K562 treated with DMSO at 1 percent for 4 hours (cell line): ENCODE measurements around the gene MELK. TPM values are rescaled to one million over a fixed set of nuclear protein-coding genes. Genes with fewer than 3 reads are reported as not detected.

Experiments
- total RNA-seq: library from RNA; unstranded; fragments of 300-600 nt; gene quantifications from 2 replicates; pipeline ENCODE4 v1.2.3, GENCODE V29; 2022; ENCODE audit not compliant: insufficient read depth

Gene MELK
- total RNA-seq = 21.3 and 21.5 TPM in 2 replicates

DNA sequence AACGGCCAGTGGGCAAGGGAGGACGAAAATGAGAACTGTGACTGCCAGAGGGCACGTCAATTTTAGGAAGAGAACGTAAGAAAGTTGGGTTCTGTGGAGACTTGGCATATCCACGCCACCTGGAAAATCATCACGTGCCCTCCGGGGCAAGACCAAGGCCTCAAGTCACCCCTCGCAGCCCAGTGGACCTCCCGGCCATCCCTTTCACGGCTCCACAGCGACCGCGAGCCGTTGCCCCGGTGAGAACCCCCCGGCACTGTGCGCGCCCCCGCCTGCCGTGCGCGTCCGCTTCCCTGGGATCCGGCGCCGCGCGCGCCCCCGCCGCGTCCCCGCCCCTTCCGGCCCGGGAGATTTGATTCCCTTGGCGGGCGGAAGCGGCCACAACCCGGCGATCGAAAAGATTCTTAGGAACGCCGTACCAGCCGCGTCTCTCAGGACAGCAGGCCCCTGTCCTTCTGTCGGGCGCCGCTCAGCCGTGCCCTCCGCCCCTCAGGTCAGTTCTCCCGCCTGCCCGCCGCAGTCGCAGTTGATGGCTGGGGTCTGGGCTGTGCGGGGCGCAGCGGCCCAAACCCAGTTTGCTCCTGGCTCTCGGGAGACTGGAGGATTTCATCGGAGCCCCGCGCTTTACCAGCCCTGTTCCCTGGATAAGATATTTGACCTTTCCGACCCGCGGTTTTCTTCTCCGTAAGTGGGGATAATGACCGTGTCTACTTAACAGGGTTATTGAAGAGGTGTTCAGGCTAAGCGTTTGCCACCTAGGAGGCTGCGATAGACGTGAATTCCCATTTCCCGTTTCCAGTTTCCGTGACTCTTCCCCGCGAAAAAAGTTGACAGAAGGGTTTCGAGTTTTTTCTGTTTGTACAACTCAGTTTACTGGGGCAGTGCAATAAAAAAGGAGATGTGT lies at the start of gene MELK:
MELK (plus strand) TSS at position 381 of the 904 bp plus-strand sequence. CDS start 8,787 bp downstream, outside the sequence.

Other genes with a start within 250 kb of the MELK start
- gene RNF38, start 172.6 kb upstream of the MELK start, total RNA-seq = 6.7 and 8.4 TPM in 2 replicates